Activated CD4-positive, alpha-beta T cell treated with anti-CD3 and anti-CD28 coated beads, Interleukin-10, Interleukin-2, amounts not matched to agents 100 ng/mL and 50 ng/mL, durations not matched to agents 16 hours and 8 hours (primary cell): ENCODE data around the gene ZBTB2.
A peak's percentile ranks its signal among the peaks of the same experiment; 100 is the strongest.
"Not testable (repeated sequence)": the region's sequence is repeated elsewhere in the genome, so short reads cannot be mapped to it uniquely, and the experiment has no call there.

Source experiments
- DNase-seq: peaks from one replicate; pipeline ENCODE4 v3.0.0-alpha.2; 2020

Gene ZBTB2

GRCh38 chr6:151325075-151326050, 66.0 kb downstream of the ZBTB2 start:
- peak; percentile 10 for DNase-seq

- no peak for DNase-seq
Observed at GRCh38 chr6:151324488-151324825, 66.9 kb downstream of the ZBTB2 start.

DNA sequence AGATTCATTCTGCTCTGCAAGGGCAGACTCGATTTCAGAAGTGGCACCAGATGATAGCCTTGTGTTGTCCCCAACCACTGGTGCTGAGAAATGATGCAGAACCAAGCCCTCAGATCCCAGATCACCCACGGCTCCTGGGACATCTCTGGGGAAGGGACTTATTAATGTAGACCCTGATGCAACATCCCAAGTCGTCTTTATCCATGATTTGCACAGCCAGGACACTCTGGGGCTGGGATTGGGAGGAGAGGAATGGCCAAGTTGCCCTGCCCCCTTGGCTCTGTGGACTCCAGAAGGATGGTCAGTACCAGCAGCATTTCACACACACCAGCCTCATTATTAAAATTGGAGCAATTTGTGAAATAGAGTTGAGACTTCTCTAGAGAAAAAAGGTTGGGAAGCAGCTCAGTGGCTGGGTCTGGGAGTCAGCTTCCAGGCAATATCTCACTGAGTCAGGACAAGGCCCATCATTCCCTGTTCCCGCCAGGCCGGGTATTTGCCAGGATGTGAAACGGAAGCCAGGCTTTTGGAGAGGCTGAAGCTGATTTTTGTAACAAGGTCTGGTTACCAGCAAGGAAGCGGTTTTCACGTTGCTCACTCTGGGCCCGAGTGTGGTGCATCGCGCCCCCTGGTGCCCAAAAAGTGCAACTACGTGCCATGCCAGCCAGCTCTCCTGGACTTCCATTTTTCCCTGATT, 67.4 kb downstream of the ZBTB2 start:
- DNase-seq = peak; percentile 75

- DNase-seq = no peak
Observed at GRCh38 chr6:151322570-151322969, 68.8 kb downstream of the ZBTB2 start.

DNA sequence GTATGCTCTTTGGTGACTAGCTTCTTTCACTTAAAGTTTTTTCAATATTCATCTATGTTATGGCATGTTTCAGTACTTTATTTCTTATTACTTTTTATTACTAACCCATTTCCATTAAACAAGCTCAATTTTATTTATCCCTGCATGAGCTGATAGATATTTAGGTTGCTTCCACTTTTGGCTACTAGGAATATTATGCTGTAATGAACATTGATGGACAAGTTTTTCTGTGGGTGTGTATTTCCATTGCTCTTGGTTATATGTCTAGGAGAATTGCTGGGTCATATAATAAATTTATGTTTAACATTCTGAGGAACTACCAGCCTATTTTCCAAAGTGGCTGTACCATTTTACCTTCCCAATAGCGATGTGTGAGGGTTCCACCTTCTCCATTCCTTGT, 69.9 kb downstream of the ZBTB2 start:
- DNase-seq = no peak

GRCh38 chr6:151320140-151320539, 71.2 kb downstream of the ZBTB2 start:
- DNase-seq = no peak

- no peak for DNase-seq
Observed at GRCh38 chr6:151317995-151318365, 73.4 kb downstream of the ZBTB2 start.

- DNase-seq = no peak
Observed at GRCh38 chr6:151317103-151317994, 74.0 kb downstream of the ZBTB2 start.

- not testable (repeated sequence) for DNase-seq
Observed at GRCh38 chr6:151315661-151316060, 75.7 kb downstream of the ZBTB2 start.
